ENCODE data around the gene HOXD1.

HOXD1 gene

DNA sequence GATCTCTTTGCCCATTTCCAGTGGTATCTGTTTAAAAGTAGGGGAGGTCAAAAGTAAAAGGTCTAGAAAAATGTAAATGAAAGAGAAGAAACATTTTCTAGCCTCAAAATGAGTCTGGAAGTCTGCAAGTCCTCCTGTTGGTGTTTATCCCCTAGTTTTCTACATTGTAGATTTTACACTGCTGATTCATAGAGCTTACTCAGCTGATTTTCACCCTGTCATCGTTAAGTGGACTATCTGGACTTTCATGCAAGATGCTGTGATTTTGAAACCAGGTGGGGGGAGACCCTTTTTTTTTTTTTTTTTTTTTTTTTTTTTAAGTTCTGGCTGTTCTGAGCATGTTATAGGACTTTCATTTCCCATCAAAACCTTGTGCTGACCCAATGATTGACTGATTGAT, 21.1 kb upstream of the HOXD1 start:
- no peak for DNase-seq

DNA sequence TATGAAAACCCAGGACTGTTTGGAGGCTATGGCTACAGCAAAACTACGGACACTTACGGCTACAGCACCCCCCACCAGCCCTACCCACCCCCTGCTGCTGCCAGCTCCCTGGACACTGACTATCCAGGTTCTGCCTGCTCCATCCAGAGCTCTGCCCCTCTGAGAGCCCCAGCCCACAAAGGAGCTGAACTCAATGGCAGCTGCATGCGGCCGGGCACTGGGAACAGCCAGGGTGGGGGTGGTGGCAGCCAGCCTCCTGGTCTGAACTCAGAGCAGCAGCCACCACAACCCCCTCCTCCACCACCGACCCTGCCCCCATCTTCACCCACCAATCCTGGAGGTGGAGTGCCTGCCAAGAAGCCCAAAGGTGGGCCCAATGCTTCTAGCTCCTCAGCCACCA, 19.3 kb upstream of the HOXD1 start:
- no peak for DNase-seq

DNA sequence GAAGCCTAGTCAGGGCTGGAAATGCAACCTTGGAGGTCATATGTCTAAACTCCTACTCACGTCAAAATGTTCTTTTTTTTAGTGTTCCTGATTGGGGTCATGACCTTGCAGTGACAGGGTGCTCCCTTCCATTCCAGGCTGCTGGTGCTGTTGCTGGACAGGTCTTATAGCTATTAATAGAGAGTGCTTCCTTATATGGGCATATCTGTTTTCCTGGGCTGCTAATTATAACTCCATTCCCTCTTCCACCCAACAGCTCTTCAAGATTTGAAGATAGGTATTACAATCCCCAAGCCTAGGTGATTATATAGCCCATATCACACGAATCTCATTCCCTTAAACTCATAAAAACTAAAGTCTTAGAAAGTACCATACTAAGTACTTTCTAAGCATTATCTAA, 18.8 kb upstream of the HOXD1 start:
- DNase-seq, result no peak

DNA sequence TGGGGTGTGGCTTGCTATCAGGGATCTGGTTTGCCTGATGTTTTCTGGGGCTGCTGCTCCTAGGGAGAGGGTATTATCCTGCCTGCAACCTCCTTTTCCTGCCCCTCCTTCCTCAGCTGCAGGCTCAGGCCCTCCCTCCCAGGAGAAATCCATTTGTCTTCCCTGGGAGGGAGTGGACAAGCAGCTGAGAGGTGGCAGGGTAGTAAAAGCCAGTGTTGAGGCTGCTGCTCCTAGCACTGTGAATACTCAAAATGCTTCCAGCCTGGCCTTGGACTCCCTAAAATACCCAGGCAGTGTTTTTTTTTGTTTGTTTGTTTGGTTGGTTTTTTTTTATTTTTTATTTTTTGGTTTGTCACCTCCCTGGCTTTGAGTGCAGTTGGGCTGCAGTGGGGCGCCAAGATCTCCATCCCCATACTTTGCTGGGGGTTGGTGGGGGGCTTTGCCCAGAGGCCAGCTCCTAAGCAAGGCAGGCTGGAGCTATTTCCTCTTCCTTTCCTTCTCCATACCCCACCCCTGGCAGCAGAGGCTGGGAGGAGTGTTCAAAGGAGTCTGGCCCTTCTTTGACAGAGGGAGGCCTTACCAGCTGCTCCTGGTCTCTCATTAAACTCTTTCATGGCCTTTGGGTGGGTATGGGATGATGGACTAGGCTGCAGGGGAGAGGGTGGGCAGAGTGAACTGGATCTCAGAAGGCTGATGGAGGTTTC, 17.7 kb upstream of the HOXD1 start:
- no peak for DNase-seq

DNA sequence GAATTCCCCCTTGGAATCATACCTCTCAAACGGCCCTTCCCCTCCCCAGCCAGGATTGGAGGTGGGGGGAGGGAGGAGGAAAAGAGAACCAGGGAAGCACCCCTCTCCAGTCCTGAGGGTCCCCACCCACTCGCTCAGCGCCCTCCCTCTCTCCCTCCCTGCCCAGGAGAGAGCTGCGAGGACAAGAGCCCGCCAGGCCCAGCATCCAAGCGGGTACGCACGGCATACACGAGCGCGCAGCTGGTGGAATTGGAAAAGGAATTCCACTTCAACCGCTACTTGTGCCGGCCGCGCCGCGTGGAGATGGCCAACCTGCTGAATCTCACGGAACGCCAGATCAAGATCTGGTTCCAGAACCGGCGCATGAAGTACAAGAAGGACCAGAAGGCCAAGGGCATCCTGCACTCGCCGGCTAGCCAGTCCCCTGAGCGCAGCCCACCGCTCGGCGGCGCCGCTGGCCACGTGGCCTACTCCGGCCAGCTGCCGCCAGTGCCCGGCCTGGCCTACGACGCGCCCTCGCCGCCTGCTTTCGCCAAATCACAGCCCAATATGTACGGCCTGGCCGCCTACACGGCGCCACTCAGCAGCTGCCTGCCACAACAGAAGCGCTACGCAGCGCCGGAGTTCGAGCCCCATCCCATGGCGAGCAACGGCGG, 17.0 kb upstream of the HOXD1 start:
- DNase-seq, result no peak

- DNase-seq, result no peak
Measured at GRCh38 chr2:176172007-176172894, 16.2 kb upstream of the HOXD1 start.

GRCh38 chr2:176172895-176173566, 15.4 kb upstream of the HOXD1 start:
- no peak for DNase-seq

DNA sequence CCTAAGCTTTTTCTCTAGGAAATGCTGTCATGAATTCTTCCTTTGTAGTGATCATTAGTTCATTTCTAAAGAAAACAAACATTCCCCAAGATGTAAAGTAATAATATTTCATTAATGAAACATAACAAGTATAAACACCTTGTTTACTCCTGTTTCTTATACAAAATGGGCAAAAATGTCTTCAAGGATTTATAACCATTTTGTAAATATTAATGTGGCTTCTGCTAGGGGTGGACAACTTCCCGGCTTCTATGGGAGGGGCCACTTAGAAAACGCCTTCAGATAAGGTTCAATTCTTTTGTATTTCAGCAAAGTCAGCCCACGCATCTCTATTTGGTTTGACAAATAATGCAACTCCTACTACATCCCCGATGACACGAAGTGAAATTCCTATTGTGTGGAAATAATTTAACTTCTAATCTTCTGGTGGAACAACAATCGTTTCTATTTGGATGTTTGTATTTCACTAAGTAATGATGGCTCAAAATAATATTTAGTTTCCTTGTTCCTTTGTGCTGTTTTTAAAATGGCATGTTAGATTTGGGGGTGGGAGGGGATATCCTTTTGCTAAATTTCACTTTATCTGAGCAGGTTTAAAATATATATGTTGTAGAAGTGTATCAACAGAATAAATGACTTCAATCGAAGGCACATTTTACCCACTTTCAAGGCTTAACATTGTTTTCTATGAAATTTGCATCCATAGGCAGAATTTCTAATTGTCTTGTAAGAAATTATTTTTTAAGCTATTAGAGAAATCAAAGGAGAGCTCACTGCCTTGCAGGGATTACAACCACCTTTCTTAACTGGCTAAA, 14.7 kb upstream of the HOXD1 start:
- DNase-seq, result no peak

DNA sequence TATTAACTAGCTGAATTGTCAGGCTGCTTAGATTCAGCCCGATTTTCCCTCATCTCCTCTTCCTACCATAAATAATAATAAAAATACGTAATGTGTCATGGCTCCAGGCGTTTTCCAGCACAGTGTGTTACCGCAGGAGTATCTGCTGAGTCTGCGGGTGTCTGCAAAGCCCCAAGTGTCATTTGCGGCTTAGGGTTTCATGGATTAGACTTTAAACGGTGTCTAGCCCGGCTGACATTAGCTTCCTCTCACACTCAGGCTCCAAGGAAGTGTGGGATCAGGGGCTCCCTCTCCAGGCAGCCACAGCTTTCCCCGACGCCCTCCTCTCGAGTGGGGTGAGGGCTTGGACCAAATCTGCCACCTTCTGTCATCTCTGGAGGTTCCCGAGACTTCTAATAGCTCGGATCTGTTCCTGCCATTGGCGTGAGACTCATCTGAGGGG, 14.1 kb upstream of the HOXD1 start:
- no peak for DNase-seq

DNA sequence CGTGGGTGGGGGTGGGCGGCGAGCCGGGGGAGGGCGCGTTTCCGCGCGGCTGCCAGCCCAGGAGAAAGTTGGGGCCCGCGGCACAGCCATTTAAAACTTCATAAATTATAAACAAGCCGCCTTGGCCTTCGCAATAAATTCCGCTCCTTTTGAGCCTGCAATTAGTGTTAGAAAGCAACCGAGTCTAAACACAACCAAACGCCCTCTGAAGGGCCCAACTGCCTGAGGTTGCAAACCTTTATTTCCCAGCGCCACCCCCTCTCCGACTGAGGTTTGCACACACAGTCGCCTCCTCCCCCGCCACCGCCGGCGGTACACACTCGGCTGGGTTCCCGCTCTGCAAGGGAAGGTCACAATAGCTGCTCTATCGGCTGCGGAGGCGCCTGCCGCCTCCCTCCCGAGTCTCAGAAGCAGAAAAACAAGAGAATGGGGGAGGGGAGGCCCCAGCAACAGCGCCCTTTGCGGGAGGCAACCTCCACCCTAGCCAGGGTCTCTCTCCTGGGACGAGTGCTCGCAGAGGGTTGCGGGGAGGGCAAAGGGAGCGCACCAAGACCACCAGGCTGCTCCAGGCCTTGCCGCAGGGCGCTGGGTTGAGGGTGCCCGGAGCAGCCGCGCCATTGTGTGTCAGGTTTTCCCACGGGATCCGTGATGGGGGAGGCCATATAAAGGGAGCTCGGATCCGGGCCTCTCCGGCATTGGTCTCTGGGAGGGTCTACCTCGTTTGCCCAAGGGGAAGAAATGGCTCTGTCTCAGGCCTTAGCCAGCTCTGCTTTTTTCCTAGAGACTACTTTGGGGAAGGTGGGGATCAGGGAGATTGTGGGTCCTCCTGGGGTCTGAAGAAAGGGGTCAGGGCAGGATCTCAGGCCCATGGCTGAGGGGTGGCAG, 13.4 kb upstream of the HOXD1 start:
- no peak for DNase-seq

- no peak for DNase-seq
Measured at GRCh38 chr2:176175709-176176607, 12.5 kb upstream of the HOXD1 start.

DNA sequence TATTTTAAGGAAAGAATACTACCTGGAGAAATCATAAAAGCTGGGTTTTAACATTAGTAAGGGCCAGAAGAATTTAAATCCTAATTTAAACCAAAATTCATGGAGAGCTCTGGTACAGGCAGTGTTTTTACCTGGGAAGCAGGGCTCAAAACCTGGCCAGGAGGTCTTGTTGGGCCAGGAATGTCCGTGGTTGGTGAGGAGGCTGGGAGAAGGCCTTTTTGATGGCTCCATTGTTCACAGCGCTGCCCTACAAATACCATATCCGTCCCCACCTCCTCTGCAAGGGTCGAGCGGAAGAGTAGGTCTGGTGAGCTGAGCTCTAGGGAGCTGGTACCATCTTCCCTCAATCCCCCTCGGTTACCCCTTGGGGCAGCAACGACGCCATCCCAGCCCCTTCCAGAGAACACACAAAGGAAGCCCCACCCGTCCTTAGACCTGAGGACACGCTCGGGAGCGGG, 10.9 kb upstream of the HOXD1 start:
- no peak for DNase-seq

DNA sequence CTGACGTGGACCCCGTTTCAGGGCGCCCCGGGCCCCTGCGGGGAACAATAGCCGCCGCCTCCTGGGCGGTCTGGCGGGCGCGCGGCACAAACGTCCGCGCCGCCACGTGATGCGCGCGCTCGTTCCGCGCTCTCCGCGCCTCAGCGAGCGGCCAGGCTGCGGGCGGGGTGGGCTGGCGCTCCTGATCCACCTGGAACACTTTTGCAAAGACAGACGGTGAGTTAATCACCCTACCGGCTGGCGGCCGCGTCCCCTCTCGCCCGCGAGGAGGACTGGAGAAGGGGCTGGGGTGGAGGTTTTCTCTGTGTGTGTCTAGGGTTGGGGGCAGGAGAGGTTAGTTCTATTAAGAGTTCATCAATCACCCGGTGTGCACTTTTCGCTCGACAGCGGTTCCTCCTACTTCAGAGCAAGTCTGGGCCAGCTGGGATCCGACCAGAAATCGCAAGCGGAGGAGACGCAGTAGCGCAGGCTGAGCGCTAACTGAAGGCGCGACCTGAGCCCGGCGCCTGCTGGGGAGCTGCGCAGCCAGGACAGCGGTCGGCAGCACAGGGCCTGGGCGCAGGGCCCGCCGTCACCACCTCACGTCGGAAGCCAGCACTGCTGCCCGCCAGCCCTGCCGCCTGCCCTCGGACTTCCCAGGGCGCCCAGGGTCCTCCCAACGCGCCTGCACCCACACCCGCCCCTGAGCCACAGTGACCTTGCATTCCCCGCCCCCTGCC, 10.3 kb upstream of the HOXD1 start:
- peak; percentile 27 for DNase-seq

GRCh38 chr2:176178757-176179295, 9.6 kb upstream of the HOXD1 start:
- no peak for DNase-seq

GRCh38 chr2:176181551-176181950, 6.9 kb upstream of the HOXD1 start:
- no peak for DNase-seq

GRCh38 chr2:176182671-176183070, 5.8 kb upstream of the HOXD1 start:
- no peak for DNase-seq

DNA sequence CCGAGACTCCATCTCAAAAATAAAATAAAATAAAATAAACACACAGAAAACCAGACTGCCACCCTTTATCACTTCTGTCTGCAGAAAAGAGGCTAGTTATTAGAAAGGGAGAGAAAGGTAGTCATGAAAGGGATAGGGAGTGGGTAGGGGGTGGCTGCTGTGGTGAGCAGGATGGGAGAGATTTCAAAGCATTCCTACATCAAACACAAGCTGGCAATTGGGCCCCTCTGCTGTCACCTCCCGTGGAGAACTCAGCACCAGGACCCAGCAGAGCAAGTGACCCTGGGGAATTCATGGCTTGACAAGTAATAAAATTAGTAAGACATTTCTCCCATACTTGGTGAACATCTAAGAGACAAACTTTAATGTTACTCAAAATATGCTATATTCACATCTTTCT, 3.7 kb upstream of the HOXD1 start:
- DNase-seq, result no peak

- no peak for DNase-seq
Measured at GRCh38 chr2:176186024-176186423, 2.4 kb upstream of the HOXD1 start.

Data from activated CD4-positive, alpha-beta T cell treated with anti-CD3 and anti-CD28 coated beads for 48 hours (primary cell).